A172 (cell line): ENCODE measurements around the gene PKD2. TPM values are rescaled to one million over a fixed set of nuclear protein-coding genes. Genes with fewer than 3 reads are reported as not detected.
A peak's percentile ranks its signal among the peaks of the same experiment; 100 is the strongest.

ENCODE experiments used
- DNase-seq: peaks from one replicate; pipeline ENCODE4 v3.0.0-alpha.2; 2015; ENCODE audit warnings: low spot score
- total RNA-seq: library from RNA; depleted of rRNA; stranded (reverse); fragments of >200 nt; shearing (Covaris generic); gene quantifications from 2 replicates; pipeline ENCODE4 v1.2.3, GENCODE V29; 2014; rRNA removed

Gene PKD2
- 28.3 and 42.4 TPM in 2 replicates for total RNA-seq

DNA sequence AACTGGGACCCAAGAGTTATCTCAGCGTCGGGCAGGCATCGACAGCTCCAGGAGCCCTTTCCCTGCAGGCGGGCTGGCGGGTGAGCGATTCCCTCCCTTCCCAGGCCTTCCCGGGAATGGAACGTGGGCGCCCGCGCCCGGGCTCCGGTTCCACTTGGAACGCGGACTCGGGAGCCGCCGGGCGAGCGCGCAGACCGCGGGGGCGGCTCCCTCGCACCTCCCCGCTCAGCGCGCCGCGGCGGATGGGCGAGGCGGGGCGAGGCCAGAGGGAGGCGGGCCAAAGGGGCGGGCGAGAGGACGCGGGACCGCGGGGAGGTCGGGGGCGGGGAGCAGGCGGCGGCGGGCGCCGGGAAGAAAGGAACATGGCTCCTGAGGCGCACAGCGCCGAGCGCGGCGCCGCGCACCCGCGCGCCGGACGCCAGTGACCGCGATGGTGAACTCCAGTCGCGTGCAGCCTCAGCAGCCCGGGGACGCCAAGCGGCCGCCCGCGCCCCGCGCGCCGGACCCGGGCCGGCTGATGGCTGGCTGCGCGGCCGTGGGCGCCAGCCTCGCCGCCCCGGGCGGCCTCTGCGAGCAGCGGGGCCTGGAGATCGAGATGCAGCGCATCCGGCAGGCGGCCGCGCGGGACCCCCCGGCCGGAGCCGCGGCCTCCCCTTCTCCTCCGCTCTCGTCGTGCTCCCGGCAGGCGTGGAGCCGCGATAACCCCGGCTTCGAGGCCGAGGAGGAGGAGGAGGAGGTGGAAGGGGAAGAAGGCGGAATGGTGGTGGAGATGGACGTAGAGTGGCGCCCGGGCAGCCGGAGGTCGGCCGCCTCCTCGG is at the start of gene PKD2:
PKD2 (plus strand) TSS at position 332 of the 818 bp plus-strand sequence; CDS start at position 431, 99 bp downstream.
- peak; percentile 37 for DNase-seq

DNA sequence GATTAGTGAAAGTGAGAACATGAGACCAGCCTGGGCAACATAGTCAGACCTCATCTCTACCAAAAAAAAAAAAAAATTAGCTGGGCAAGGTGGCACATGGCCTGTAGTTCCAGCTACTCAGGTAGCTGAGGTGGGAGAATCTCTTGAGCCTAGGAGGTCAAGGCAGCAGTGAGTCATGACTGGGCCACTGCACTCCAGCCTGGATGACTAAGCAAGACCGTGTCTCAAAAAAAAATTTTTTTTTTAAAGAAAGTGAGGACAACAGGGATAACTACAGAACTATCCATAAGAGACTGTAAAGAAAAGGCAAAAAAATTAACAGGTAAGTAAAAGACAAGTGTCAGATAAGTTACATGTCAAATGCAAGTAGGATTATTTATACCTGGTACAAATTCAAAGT is 45.4 kb upstream of the PKD2 start:
- peak; percentile 56 for DNase-seq

DNA sequence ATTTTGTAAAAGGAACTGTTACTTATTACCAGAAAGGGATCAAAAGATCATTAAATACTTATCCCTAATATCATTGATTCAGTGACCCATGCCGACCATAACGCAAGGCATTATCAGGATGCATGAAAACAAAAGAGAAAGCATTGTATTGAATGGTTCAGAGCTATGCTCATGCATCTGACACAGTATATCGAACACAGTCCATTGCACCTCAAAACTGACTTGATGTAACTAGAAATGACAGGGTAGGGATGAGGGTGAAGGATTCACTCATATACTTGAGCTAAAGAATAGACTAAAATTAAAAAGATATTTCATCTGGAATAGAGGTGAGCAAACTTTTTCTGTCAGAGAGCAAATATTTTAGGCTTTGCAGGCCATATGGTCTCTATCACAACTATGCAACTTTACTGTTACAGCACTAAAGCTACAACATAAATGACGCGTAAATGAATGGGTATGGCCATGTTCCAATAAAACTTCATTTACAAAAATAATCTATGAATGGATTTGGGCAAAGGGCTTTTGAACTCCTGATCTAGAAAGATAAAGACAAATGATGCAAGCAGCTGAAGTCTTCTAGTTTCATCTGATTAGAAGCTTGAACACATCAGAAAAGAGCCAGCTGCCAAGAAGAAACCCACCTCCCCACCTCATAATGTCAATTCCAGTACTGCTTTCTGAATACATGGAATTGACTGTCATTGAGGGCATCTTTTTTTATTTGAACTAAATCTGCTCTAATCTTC is 44.9 kb upstream of the PKD2 start:
- no peak for DNase-seq

DNA sequence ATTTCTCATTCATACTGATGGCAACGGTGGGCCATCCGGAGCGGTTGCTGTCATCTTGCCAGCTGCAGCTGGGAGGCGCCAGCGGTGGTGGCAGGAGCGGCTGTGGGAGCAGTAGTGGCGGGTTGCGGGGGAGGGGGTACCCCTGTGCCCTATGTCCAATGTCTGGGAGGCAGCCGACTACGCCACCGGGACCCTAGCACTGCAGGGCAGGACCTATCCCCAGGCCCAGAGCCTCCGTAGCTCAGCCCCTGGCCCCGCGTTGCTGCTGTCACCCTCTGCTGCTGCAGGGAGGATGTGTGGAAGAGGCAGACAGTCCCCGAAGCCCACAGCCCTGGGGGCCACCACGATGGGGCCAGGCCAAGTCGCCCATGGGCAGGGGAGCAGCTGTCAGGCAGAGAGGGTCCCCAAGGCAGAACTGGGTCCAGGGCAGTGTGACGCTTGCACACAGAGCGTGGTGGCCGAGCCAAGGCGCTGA is 41.9 kb upstream of the PKD2 start:
- no peak for DNase-seq

DNA sequence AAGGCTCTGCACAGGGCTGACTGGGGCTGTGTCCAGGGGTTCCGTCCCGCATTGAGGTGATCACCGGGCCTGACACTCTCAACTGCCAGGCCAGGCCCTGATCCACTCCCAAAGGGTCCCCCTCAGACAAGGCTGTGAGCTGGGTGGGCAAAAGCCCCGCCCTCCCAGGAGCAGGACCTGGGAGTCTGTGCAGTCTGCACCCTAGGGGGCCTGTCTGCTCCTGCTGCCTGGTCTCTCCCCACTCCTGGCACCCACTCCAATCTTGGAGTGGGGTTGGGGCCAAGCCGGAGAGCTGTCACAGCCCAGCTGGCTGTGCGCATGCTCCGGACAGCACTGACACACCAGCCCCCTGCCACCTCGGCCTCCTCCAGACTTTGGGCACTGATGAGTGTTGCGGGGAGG is 41.3 kb upstream of the PKD2 start:
- DNase-seq: no peak

DNA sequence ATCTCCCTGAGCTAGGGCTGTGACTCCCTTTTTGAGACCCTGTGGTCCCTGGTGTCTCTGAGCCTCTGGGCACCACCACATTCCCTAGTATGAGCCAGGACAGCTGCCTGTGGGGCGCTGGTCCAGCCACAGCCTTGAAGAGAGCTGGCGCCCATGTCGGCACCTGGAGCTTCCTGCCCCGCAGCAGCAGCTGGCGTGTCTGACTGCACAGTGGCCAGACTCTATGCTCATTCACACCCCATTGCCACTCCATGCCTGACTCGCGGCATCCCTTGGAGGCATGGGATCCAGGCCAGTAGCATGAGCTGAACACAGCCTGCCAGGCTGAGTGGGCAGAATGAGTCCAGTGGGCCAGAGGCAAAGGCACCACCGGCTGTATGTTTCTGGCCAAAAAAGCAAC is 40.2 kb upstream of the PKD2 start:
- no peak for DNase-seq

DNA sequence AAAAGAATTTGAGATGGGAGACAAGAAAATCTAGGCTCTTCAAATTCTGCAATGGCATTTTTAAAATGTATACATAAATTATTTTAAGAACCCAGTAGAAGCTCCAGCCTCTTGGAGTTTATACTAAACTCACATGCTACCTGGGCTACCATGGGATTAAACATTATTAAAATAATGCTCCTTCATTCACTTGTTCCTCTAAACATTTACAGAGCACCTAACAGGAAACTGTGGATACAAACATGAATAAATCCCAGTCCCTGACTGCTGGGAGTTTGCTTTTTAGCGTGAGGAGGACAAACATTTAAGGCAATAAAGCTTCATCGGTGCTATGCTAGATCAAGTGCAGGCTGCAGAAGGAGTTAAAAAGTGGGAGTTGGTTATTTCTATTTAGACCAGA is 37.3 kb upstream of the PKD2 start:
- DNase-seq: no peak

DNA sequence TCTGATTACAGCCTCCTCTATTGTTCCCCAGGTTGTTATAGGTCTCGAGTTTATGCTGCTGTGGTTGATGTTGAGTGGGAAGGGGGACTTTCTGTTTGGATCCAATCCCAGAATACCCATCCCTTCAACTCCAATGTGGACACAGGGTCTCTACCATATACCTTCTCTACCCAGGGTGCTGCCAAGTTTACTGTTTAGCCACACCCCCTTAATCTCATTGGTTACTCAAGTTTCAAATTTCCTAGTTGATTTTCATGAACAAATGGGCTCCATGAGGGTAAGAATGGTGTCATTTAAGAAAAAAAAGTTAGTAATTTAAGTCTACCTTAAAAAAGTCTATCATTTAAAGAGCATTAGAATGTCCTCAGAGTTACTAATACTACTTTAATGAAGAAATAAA is 35.6 kb upstream of the PKD2 start:
- DNase-seq: no peak

DNA sequence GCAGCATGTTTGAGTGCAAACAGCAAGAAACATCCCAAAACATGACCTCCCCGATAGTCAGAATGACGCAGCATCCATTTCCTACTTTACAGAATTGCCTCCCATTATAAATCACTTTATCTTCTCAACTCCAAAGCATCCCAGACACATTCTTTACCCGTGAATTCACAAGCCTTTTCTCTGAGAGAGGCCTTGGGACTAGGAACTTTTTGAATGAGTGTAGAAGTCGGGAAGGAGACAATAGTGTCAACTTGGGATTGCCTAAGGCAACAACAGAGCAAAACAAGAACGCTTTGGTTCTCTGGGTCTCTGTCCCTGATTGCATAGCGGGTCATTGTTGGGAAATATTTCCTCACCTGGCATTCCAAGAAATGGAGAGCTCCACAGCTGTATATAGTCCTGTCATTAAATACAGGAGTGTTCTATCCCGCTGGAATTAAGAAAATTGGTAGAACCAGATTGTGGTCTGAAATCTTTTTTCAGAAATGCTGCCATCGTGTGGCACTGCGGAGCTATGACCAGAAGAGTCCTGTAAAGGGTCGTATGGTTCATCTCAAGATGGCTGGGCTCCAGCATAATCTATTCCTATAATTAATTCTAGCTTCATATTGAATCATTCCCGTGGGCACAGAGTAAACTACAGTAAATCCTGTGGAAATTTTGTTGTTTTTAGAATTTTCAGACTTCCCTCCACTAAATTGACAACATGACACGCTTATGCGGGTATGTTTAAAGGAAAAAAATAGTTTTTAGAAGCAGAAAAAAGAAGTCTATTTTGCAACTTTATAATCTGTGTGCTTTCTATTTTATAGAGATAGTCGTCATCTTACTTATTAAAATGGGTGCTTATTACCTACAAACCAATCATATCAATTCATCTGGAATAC is 33.9 kb upstream of the PKD2 start:
- DNase-seq: peak; percentile 74

DNA sequence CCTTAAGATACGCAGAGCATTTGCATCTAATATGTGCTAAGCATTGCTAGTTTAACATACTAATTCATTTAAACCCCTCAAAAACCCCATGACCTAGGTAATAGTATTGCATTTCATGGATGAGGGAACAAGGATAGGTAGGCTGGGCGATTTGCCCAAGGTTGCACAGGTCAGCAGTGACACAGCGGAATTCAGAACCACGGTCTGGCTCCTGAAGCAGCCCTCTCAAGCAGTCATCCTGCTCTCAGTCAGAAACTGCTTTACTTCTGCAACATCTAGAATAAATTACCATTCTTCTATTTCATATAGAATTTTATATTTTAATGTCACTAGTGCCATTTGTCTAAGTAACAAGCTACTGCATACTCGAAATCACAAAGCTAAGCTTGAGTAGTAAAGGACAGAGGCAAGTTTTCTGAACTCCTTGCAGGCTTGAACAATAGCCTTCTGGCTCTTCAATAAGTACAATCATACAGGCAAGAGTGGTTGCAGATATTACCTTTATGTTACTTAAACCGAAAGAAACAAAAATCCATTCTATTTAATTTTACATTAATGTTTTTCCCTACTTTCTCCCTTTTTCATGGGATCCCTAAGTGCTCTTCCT is 32.5 kb upstream of the PKD2 start:
- peak; percentile 42 for DNase-seq

DNA sequence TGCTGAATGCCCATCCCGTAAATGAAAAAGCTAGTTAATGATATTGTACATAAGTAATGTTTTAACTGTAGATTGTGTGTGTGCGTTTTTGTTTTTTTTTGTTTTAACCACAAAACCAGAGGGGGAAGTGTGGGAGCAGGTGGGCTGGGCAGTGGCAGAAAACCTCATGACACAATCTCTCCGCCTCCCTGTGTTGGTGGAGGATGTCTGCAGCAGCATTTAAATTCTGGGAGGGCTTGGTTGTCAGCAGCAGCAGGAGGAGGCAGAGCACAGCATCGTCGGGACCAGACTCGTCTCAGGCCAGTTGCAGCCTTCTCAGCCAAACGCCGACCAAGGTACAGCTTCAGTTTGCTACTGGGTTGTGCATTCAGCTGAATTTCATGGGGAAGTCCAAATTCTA is 32.0 kb upstream of the PKD2 start, which contains the start of gene SPP1:
SPP1 (plus strand) TSS at position 249 of the 400 bp plus-strand sequence. CDS start 1,182 bp downstream, outside the sequence.
- peak; percentile 74 for DNase-seq

DNA sequence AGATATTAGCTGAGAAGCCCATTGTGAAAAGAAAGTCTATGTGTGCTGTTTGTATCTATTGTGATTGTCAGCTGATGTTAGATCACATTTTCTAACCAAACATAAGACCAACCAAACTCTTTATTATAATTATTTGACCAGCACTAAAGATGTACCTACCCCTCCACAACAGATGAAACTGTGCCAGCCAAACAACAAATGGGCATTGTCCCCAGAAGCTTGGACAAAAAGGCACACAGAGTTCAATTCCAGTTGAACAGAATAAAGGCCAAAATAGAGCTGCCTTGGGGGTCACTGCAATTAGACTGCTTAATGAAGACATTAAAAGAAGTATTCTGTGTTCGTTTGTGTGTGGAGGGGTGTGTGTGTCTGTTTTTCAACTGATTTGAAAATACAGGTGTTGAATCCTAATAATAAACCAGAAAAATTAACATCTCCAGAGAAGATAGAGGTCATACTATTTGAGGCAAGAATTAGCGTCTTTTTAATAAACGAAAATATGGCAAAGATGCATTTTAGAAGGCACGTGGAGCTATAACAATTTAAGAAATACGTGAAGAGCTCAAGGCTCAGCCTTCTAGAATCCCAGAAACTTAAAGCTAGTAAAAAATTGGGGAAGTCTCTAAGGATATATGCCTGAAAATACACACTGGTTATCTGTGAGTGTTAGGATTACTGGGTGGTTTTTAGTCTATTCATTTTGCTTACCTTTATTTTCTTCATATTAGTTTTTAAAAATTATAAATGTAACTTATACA is 29.7 kb upstream of the PKD2 start:
- DNase-seq: no peak

DNA sequence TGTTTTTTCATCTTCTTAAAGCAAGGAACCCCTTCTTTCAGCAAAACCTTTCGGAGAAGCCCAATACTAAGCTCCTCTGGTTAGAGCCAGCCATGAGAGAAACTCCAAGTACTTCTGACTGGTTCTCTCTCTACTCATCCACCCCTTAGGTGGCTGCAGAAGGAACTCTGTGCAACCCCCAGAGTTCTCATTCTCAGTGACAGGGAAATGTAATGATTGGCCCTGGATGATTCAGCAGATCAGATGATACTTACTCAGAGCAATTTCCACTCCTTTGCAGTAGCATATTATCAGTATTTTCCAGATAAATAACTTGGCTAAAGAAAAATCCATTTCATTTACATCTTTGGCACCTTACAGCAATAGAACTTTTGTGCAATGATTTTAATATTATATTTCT is 28.8 kb upstream of the PKD2 start:
- peak; percentile 41 for DNase-seq

DNA sequence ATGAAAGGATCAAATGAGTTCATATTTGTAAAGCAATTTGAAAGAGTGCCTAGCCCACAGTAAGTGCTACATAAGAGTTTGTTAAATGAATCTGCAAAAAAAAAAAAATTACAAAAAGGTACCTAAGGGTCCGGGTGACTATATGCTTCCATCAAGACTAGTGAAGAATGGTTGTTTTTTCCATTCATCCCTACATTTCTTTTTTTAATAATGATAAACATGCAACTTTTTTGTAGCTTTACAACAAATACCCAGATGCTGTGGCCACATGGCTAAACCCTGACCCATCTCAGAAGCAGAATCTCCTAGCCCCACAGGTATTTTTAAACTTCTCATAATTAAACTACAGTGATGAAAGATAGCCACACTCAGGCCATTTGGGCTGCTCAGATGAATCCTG is 27.6 kb upstream of the PKD2 start:
- DNase-seq: no peak

DNA sequence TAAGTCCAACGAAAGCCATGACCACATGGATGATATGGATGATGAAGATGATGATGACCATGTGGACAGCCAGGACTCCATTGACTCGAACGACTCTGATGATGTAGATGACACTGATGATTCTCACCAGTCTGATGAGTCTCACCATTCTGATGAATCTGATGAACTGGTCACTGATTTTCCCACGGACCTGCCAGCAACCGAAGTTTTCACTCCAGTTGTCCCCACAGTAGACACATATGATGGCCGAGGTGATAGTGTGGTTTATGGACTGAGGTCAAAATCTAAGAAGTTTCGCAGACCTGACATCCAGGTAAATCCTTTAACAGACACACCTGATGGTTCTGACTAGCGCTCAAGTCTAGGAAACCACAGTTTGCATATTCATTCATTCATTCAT is 25.9 kb upstream of the PKD2 start:
- DNase-seq: no peak

DNA sequence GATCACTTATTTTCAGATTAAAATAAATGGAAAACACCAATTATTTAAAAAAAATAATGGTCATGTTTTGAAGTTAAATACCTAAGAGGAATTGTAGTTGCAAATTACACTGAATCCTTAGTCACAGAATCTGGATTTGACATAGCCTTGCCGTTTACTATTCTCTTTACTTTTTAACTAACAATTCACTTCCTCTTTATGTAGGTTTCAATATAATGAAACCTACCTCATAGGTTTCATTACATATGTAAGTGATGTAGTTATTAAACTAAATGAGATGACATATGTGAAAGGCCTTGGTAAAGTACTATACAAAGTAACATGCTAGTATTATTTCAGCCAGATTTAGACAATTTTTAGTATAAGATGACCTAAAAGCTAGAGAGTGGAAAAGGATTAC is 25.4 kb upstream of the PKD2 start:
- no peak for DNase-seq

DNA sequence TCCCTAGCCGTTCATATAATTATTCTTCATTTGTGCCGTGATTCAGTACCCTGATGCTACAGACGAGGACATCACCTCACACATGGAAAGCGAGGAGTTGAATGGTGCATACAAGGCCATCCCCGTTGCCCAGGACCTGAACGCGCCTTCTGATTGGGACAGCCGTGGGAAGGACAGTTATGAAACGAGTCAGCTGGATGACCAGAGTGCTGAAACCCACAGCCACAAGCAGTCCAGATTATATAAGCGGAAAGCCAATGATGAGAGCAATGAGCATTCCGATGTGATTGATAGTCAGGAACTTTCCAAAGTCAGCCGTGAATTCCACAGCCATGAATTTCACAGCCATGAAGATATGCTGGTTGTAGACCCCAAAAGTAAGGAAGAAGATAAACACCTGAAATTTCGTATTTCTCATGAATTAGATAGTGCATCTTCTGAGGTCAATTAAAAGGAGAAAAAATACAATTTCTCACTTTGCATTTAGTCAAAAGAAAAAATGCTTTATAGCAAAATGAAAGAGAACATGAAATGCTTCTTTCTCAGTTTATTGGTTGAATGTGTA is 24.9 kb upstream of the PKD2 start:
- DNase-seq: no peak

DNA sequence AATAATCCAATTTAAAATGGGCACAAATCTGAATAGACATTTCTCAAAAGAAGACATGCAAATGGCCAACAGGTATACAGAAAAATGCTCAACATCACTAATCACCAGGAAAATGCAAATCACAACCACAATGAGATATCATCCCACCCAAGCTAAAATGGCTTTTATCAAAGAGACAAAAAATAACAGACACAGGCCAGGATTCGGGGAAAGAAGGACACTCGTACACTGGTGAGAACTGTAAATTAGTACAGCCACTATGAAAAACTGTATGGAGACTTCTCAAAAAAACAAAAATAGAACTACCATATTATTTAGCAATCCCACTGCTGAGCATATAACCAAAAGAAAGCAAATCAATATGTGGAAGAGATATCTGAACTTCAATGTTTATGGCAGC is 23.4 kb upstream of the PKD2 start:
- no peak for DNase-seq

DNA sequence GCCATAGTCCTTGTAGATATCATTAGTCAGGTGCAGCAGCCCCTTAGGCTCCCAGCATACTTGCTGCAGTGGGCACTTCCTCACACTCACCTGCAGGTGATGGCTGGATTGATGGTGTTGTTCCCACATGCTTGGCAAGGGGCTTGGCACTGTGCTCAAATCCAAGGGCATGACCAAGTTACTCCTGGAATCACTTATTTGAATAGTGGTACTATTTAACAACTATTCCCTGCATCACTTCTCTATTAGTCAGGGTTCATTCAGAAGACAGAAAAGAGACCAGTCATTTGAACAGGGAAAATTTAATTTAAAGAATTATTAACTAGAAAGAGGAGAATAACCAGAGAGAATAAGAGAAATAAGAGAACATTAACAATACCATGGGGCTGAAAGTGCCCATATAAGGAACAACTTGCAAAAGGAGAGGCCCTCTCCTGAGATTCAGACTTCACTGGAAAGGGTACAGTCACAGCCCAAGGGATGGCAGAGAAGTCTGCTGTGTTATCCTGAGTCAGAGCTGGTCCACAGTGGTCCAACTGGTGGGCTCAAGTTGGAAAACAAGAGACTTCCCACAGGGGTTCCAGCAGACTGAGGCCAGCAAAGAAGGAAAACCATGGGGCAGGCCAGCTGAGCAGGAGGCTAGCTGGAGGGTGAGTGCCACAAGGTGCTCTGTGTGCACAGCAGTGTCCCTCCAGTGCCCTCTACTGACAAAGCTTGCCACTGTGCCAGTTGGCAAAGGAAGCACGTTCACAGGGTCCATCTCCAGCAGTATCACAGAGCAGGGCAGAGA is 22.1 kb upstream of the PKD2 start:
- peak; percentile 71 for DNase-seq

DNA sequence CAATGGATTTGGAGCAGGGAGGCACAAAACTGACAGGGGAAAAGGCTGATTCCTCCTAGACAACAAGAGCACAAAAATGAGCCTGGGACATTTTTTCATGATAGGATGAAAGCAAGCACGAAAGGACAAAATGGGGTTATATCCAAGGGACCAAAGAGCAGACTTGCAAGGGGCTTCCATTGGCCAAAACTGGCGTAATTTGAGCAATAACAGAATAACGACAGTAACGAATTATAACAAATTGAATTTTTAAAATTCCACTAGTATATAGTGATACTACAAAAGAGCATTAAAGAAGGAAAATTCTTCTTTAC is 21.6 kb upstream of the PKD2 start:
- no peak for DNase-seq
